Heart right ventricle (tissue), 16 donors: ENCODE data around the gene RPL23. TPM values are rescaled to one million over a fixed set of nuclear protein-coding genes. Genes with fewer than 3 reads are reported as not detected.

Source experiments
- ATAC-seq, 8 donors: fragments of 200-7000 bp; cut with Tn5 transposase; one replicate each; pipeline ENCODE4 v1.9.1; 2020; ENCODE audit warnings: mild to moderate bottlenecking in 8 of 8, moderate library complexity in 8 of 8, moderate number of reproducible peaks in 1 of 8
- DNase-seq, 2 donors: peaks; one replicate each; pipeline ENCODE4 v3.0.0-alpha.2; 2020
- H3K27ac ChIP-seq, 10 donors: fragments of 200-600 bp; sonication (generic) in 2 of 10; one replicate each; pipeline versions ENCODE4 v1.5.0 to v1.8.0; 2020 to 2022; ENCODE audit warnings: mild to moderate bottlenecking in 3 of 10
- H3K27me3 ChIP-seq, 7 donors: fragments of 200-600 bp; one replicate each; pipeline ENCODE4 v1.8.0; 2021 to 2022; ENCODE audit warnings: mild to moderate bottlenecking in 2 of 7
- H3K36me3 ChIP-seq, 9 donors: fragments of 200-600 bp; sonication (generic) in 1 of 9; one replicate each; pipeline versions ENCODE4 v1.5.0 to v1.8.0; 2020 to 2022; ENCODE audit warnings: mild to moderate bottlenecking in 2 of 9
- H3K4me1 ChIP-seq, 9 donors: fragments of 200-600 bp; sonication (generic) in 1 of 9; one replicate each; pipeline versions ENCODE4 v1.5.0 to v1.8.0; 2020 to 2022; ENCODE audit warnings: mild to moderate bottlenecking in 4 of 9
- H3K4me3 ChIP-seq, 10 donors: fragments of 200-600 bp; sonication (generic) in 2 of 10; one replicate each; pipeline versions ENCODE4 v1.5.0 to v1.8.0; 2020 to 2022; ENCODE audit warnings: mild to moderate bottlenecking in 7 of 10, moderate library complexity in 2 of 10
- H3K9me3 ChIP-seq, 11 donors: fragments of 200-600 bp in 10 of 11; sonication (generic) in 2 of 11; one replicate each; pipeline versions ENCODE4 v1.5.0 to v1.8.0; 2013 to 2022; ENCODE audit warnings: mild to moderate bottlenecking in 2 of 11, control low read depth in 1 of 11, moderate library complexity in 1 of 11
- CTCF ChIP-seq, 9 donors: fragments of 200-600 bp; sonication (generic) in 2 of 9; IDR thresholded peaks; one replicate each; pipeline versions ENCODE4 v1.5.0 to v1.8.0; 2021 to 2022; ENCODE audit warnings: antibody characterized with exemption in 9 of 9, mild to moderate bottlenecking in 5 of 9, moderate library complexity in 1 of 9
- WGBS, 2 donors: extraction: QIAGEN DNeasy Blood & Tissue Kit; methylation state at CpG; one replicate each; pipeline ENCODE4 v1.1.7; 2013; ENCODE audit warnings: inconsistent platforms in 1 of 2; 5-methylcytosine and 5-hydroxymethylcytosine counted together
- intact Hi-C, 10 donors: fragments of 100-400 bp; cut with DNase I; formaldehyde crosslinking; loops; one replicate each; pipeline versions ENCODE4 v1.11.1 to v1.14.2; 2022
- polyA plus RNA-seq, 2 donors: library from polyadenylated mRNA; stranded (reverse); fragments of 200-250 nt; gene quantifications; one replicate each; pipeline ENCODE4 v1.2.3, GENCODE V29; 2013
- total RNA-seq, 10 donors: library from RNA; stranded (reverse); fragmentation: NEBNext Ultra II Directional in 3 of 10; extraction: Animal tissue kit (Norgen Biotek cat#: 25700) in 3 of 10; gene quantifications; one replicate each; pipeline versions ENCODE4 v1.2.1 to v1.2.4, GENCODE V29; 2021 to 2023
- donor health status: Arrhythmogenic right ventricular cardiomyopathy.
- donor health status: ischemic (EF 13 %, LVEDD 7.1; RV severe dilation, severe dysfunction).
- donor health status: healthy with polysubstance abuse.
- donor health status: DM: no; HTN: yes; CAD: no.
- donor health status: DM: no; HTN: no; CAD: no.
- donor health status: ischemic (EF 25% LVEDD 6.9; RV normal size, moderate dysfunction).
- donor health status: ischemic (EF 25% LVEDD 5.7; RV mildly dilated, moderate dysfunction).
- donor health status: healthy.
- donor health status: DM: yes; HTN: yes; CAD: no.
- donor health status: Ischemic cardiomyopathy.
- donor health status: ischemic (EF 35%, LVEDD 5.7; RV mildly dilated, moderate dysfunction).
- donor health status: nonischemic (EF 11% LVEDD 7.7; RV severe dilation, severe dysfunction).
- donor health status: DM: yes; HTN: yes; CAD: no.
- donor health status: PGD.
- donor health status: ischemic (EF 29% LVEDD 5.4; RV normal size, mild dysfunction).
- donor health status: nonischemic (EF 23%, LVEDD 6.1; RV moderate dilation, normal function).

RPL23 gene
- total and polyA plus RNA-seq, 12 donors: 725 to 2,733 (median 850) TPM

GRCh38 chr17:38815576-38816193 is 37.8 kb downstream of the RPL23 start:
- ATAC-seq: no peak
- no peak for DNase-seq
- no peaks in the 10 kb centered on the region for H3K4me1 ChIP-seq
- H3K4me3 ChIP-seq: no peak overlapping the region
- peak in 1 of 9 donors; percentile 20 for TF ChIP-seq CTCF (IDR thresholded peaks at IDR 0.05)
- intact Hi-C loops: no loop called here
- WGBS, 2 donors: 81 to 86% methylated on average over 8 of the region's 8 CpGs
- no peaks in the 10 kb centered on the region for H3K9me3 ChIP-seq
- no peaks in the 10 kb centered on the region for H3K27me3 ChIP-seq
- peaks cover 0 to 100% (median 55%) of the 10 kb centered on the region in 9 donors for H3K36me3 ChIP-seq
- H3K27ac ChIP-seq: no peak overlapping the region

GRCh38 chr17:38809828-38810227 is 43.7 kb downstream of the RPL23 start:
- ATAC-seq: no peak
- Histone ChIP-seq H3K36me3 (peaks cover 10 to 100% (median 76%) of the 10 kb centered on the region in 9 donors), H3K27ac (no peak overlapping the region), H3K9me3 (no peaks in the 10 kb centered on the region), H3K4me1 (no peaks in the 10 kb centered on the region), H3K27me3 (no peaks in the 10 kb centered on the region), H3K4me3 (no peak overlapping the region)
- no peak for TF ChIP-seq CTCF (IDR thresholded peaks at IDR 0.05)
- intact Hi-C loops: no loop called here
- no peak for DNase-seq
- 92 to 94% methylated on average over 7 of the region's 7 CpGs for WGBS, 2 donors

- no peak for TF ChIP-seq CTCF (IDR thresholded peaks at IDR 0.05)
- Histone ChIP-seq H3K36me3 (peaks cover 0 to 58% (median 25%) of the 10 kb centered on the region in 9 donors), H3K27ac (peak overlapping the region in 9 of 10 donors; percentile 98 to 100 (median 99)), H3K4me1 (peaks cover 7 to 42% (median 34%) of the 10 kb centered on the region in 9 donors), H3K9me3 (peaks cover 0 to 6% (median 0%) of the 10 kb centered on the region in 11 donors), H3K27me3 (no peaks in the 10 kb centered on the region), H3K4me3 (peak overlapping the region; percentile 41 to 99 (median 94))
- 24 to 26% methylated on average over 14 of the region's 14 CpGs for WGBS, 2 donors
- no peak for ATAC-seq
- intact Hi-C loops: loop anchor here in 1 of 10 donors (2.0 kb wide), 1 partner anchor 25 kb away; the partner anchor contains the start of gene CWC25
- no peak for DNase-seq
Measured at GRCh38 chr17:38800237-38800760, 53.2 kb downstream of the RPL23 start.

- WGBS, 2 donors: 0 to 1% methylated on average over 45 to 72 of the region's 76 CpGs
- DNase-seq (peak; percentile 95 to 97), ATAC-seq (peak; percentile 95 to 98 (median 95))
- no peak for TF ChIP-seq CTCF (IDR thresholded peaks at IDR 0.05)
- intact Hi-C loops: loop anchor here in 4 of 10 donors (2.0 to 5.0 kb wide), 3 partner anchors 25 to 47 kb away; partner anchors contain the start of genes PSMB3 (in 3 of the 4) and CWC25 (in 1 of the 4)
- Histone ChIP-seq H3K4me3 (peak within 1 kb of the TSS; percentile 76 to 99 (median 94)), H3K27ac (peak within 1 kb of the TSS; percentile 98 to 100 (median 100)), H3K4me1 (peaks cover 7 to 42% (median 34%) of the 10 kb centered on the region in 9 donors), H3K36me3 (peaks cover 0 to 58% (median 19%) of the 10 kb centered on the region in 9 donors), H3K27me3 (no peaks in the 10 kb centered on the region), H3K9me3 (peaks cover 0 to 6% (median 0%) of the 10 kb centered on the region in 11 donors)
Measured at GRCh38 chr17:38799501-38800236, 53.9 kb downstream of the RPL23 start, which contains the start of gene PIP4K2B. Gene PIP4K2B, minus strand, starts transcription at chr17:38799556. Its CDS starts 132 bp downstream, at chr17:38799424.
